HG03280 (cell line): ENCODE results near the gene WNT2B.
"Not testable (repeated sequence)": the region's sequence is repeated elsewhere in the genome, so short reads cannot be mapped to it uniquely, and the experiment has no call there.

Experiments
- ATAC-seq: cut with Tn5 transposase; IDR thresholded peaks from one replicate; pipeline ENCODE4 v1.9.1; 2021; ENCODE audit warnings: mild to moderate bottlenecking, moderate library complexity; ENCODE audit not compliant: unreplicated experiment

Gene WNT2B

GRCh38 chr1:112508278-112509004 lies at the start of gene WNT2B:
Gene WNT2B (plus strand): TSS chr1:112508965. CDS start chr1:112509263, 298 bp downstream.
- ATAC-seq: peak; percentile 55

GRCh38 chr1:112460615-112461014 lies 48.1 kb upstream of the WNT2B start:
- ATAC-seq: no peak

GRCh38 chr1:112461200-112461871 lies 47.4 kb upstream of the WNT2B start:
- no peak for ATAC-seq

GRCh38 chr1:112462953-112463279 lies 45.8 kb upstream of the WNT2B start:
- ATAC-seq: no peak

GRCh38 chr1:112464501-112464900 lies 44.3 kb upstream of the WNT2B start:
- no peak for ATAC-seq

- no peak for ATAC-seq
Observed at GRCh38 chr1:112465122-112465521, 43.6 kb upstream of the WNT2B start.

GRCh38 chr1:112466078-112466660 lies 42.6 kb upstream of the WNT2B start:
- peak; percentile 89 for ATAC-seq

- not testable (repeated sequence) for ATAC-seq
Observed at GRCh38 chr1:112470324-112470723, 38.4 kb upstream of the WNT2B start.

GRCh38 chr1:112470966-112471365 lies 37.8 kb upstream of the WNT2B start:
- ATAC-seq: no peak

GRCh38 chr1:112472142-112472541 lies 36.6 kb upstream of the WNT2B start:
- no peak for ATAC-seq

GRCh38 chr1:112477550-112477949 lies 31.2 kb upstream of the WNT2B start:
- ATAC-seq: no peak

GRCh38 chr1:112478314-112478713 lies 30.5 kb upstream of the WNT2B start:
- no peak for ATAC-seq

GRCh38 chr1:112486063-112486462 lies 22.7 kb upstream of the WNT2B start:
- not testable (repeated sequence) for ATAC-seq

GRCh38 chr1:112487686-112488085 lies 21.1 kb upstream of the WNT2B start:
- not testable (repeated sequence) for ATAC-seq

GRCh38 chr1:112488141-112488540 lies 20.6 kb upstream of the WNT2B start:
- no peak for ATAC-seq

- no peak for ATAC-seq
Observed at GRCh38 chr1:112492076-112492475, 16.7 kb upstream of the WNT2B start.

GRCh38 chr1:112493351-112493750 lies 15.4 kb upstream of the WNT2B start:
- no peak for ATAC-seq

- no peak for ATAC-seq
Observed at GRCh38 chr1:112496290-112496689, 12.5 kb upstream of the WNT2B start.

GRCh38 chr1:112501810-112502641 lies 6.7 kb upstream of the WNT2B start:
- ATAC-seq: peak; percentile 52

- ATAC-seq: no peak
Observed at GRCh38 chr1:112502826-112503225, 5.9 kb upstream of the WNT2B start.

- no peak for ATAC-seq
Observed at GRCh38 chr1:112504001-112504660, 4.6 kb upstream of the WNT2B start.
